A673 (cell line): ENCODE data around the gene ASH1L. TPM values are rescaled to one million over a fixed set of nuclear protein-coding genes. Genes with fewer than 3 reads are reported as not detected.

Experiments
- BruUV-seq: library from RNA; stranded (reverse); fragments of 400-500 nt; replicated peaks from 2 replicates; lab custom pipeline; 2021; lab: Mats Ljungman, UMichigan
- CTCF ChIA-PET: fragments of 300-600 bp; sonication (Branson Sonifier 250); formaldehyde crosslinking; loops from one replicate; lab custom pipeline; 2022; ENCODE audit warnings: antibody characterized with exemption; lab: Charles Lee
- POLR2A ChIA-PET: fragments of 300-600 bp; sonication (Branson Sonifier 250); formaldehyde crosslinking; loops from one replicate; lab custom pipeline; 2022; ENCODE audit warnings: antibody characterized with exemption; ENCODE audit not compliant: low non-redundant PET; lab: Charles Lee
- DNase-seq: peaks from one replicate; pipeline ENCODE4 v3.0.0-alpha.2; 2015; ENCODE audit warnings: low spot score
- H3K27ac ChIP-seq: fragments of 200-600 bp; sonication (generic); 2 replicates; pipeline ENCODE4 v1.5.1; 2016; ENCODE audit warnings: mixed run types, low read depth, mild to moderate bottlenecking, mixed read lengths, antibody characterized with exemption, low read length; ENCODE audit not compliant: poor library complexity, severe bottlenecking
- H3K27me3 ChIP-seq: fragments of 200-600 bp; sonication (generic); replicated peaks from 2 replicates; pipeline ENCODE4 v1.6.1; 2017; ENCODE audit warnings: mixed run types, low read depth, mild to moderate bottlenecking, mixed read lengths, antibody characterized with exemption, low read length; ENCODE audit not compliant: insufficient read depth, poor library complexity
- H3K36me3 ChIP-seq: fragments of 200-600 bp; sonication (generic); 2 replicates; pipeline ENCODE4 v1.6.1; 2016; ENCODE audit warnings: mixed run types, mild to moderate bottlenecking, mixed read lengths, antibody characterized with exemption, low read length; ENCODE audit not compliant: insufficient read depth, poor library complexity, severe bottlenecking
- H3K4me1 ChIP-seq: fragments of 200-600 bp; sonication (generic); 2 replicates; pipeline ENCODE4 v1.6.1; 2017; ENCODE audit warnings: mixed run types, mild to moderate bottlenecking, mixed read lengths, antibody characterized with exemption, low read length; ENCODE audit not compliant: insufficient read depth, poor library complexity, severe bottlenecking
- H3K4me3 ChIP-seq: fragments of 200-600 bp; sonication (generic); 2 replicates; pipeline ENCODE4 v1.5.1; 2016; ENCODE audit warnings: low read depth, mixed run types, mild to moderate bottlenecking, mixed read lengths, low read length; ENCODE audit not compliant: poor library complexity, severe bottlenecking
- H3K9me3 ChIP-seq: fragments of 200-600 bp; sonication (generic); 2 replicates; pipeline ENCODE4 v1.6.1; 2016; ENCODE audit warnings: mixed run types, low read depth, mild to moderate bottlenecking, mixed read lengths, antibody characterized with exemption, low read length; ENCODE audit not compliant: poor library complexity, severe bottlenecking
- EZH2 ChIP-seq: fragments of 200-600 bp; sonication (generic); IDR thresholded peaks from 2 replicates; pipeline ENCODE4 v1.6.1; 2017; ENCODE audit warnings: borderline replicate concordance, low read depth, mild to moderate bottlenecking, mixed read lengths, antibody characterized with exemption, low read length; ENCODE audit not compliant: poor library complexity, severe bottlenecking
- intact Hi-C: fragments of 100-400 bp; cut with micrococcal nuclease; formaldehyde crosslinking; loops from one replicate; pipeline ENCODE4 v1.10.0; 2022; ENCODE audit not compliant: unreplicated experiment
- total RNA-seq: library from RNA; stranded (reverse); gene quantifications from 2 replicates; pipeline ENCODE4 v1.2.3, GENCODE V29; 2021
- TF ChIP-seq, protein P1 (sequence below): fragments of 300-800, 200-600 bp; sonication (generic); conservative IDR thresholded peaks from 2 replicates; pipeline ENCODE4 v1.5.1; 2017; ENCODE audit warnings: low read depth, mild to moderate bottlenecking, antibody characterized with exemption, low read length, moderate library complexity, mixed read lengths

The ASH1L gene
- total RNA-seq, 1 experiment from 2014 or later: 49.6 TPM

DNA sequence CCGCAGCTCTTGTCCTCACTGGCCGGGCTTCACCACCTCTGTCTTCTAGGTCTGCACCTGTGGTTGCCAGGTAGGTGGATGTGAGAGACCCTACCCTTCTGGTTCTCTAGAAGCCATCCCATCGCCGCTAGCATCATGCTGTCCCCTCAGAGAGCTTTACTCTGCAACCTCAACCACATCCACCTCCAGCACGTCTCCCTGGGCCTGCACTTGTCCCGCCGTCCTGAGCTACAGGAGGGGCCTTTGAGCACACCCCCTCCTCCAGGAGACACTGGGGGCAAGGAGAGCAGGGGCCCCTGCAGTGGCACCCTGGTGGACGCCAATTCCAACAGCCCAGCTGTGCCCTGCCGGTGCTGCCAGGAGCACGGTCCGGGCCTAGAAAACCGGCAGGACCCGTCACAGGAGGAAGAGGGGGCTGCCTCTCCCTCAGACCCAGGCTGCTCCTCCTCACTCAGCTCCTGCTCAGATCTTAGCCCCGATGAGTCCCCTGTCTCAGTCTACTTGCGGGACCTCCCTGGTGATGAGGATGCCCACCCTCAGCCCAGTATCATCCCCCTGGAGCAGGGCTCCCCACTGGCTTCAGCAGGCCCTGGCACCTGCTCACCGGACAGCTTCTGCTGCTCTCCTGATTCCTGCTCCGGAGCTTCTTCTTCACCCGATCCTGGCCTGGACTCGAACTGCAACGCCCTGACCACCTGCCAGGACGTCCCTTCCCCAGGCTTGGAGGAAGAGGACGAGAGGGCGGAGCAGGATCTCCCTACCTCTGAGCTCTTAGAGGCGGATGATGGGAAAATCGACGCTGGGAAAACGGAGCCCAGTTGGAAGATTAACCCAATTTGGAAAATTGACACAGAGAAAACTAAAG, 240.7 kb downstream of the ASH1L start:
- ChIA-PET CTCF (interaction anchor here (0.5 to 2.7 kb wide), 6 partner anchors 47 to 771 kb away, joined by 4 to 28 read pairs (median 4); partner anchors contain the start of gene CLK2), POLR2A (no interaction called here)
- H3K4me1 ChIP-seq: peaks cover 27% of the 10 kb centered on the region
- no peaks in the 10 kb centered on the region for H3K9me3 ChIP-seq
- DNase-seq: no peak
- no TSS peak for BruUV-seq
- H3K27me3 ChIP-seq: no peaks in the 10 kb centered on the region
- TF ChIP-seq, protein P1, sequence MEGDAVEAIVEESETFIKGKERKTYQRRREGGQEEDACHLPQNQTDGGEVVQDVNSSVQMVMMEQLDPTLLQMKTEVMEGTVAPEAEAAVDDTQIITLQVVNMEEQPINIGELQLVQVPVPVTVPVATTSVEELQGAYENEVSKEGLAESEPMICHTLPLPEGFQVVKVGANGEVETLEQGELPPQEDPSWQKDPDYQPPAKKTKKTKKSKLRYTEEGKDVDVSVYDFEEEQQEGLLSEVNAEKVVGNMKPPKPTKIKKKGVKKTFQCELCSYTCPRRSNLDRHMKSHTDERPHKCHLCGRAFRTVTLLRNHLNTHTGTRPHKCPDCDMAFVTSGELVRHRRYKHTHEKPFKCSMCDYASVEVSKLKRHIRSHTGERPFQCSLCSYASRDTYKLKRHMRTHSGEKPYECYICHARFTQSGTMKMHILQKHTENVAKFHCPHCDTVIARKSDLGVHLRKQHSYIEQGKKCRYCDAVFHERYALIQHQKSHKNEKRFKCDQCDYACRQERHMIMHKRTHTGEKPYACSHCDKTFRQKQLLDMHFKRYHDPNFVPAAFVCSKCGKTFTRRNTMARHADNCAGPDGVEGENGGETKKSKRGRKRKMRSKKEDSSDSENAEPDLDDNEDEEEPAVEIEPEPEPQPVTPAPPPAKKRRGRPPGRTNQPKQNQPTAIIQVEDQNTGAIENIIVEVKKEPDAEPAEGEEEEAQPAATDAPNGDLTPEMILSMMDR: no peak
- TF ChIP-seq EZH2: no peak
- peaks cover 33% of the 10 kb centered on the region for H3K36me3 ChIP-seq
- H3K4me3 ChIP-seq: peak overlapping the region; percentile 68
- intact Hi-C loops: loop anchor here (2.0 to 10.0 kb wide), 5 partner anchors 45 to 273 kb away; partner anchors contain the start of genes ASH1L, HCN3, KRTCAP2 and MTX1
- H3K27ac ChIP-seq: no peak overlapping the region

GRCh38 chr1:155320661-155321617, 241.7 kb downstream of the ASH1L start, which contains the start of gene RUSC1:
Gene RUSC1, plus strand, starts transcription at chr1:155320894. Its CDS starts 880 bp downstream, at chr1:155321774.
- Histone ChIP-seq H3K4me1 (peaks cover 27% of the 10 kb centered on the region), H3K27ac (peak within 1 kb of the TSS; percentile 53), H3K9me3 (no peaks in the 10 kb centered on the region), H3K36me3 (peaks cover 42% of the 10 kb centered on the region), H3K27me3 (no peaks in the 10 kb centered on the region), H3K4me3 (peak within 1 kb of the TSS; percentile 54)
- TF ChIP-seq, protein P1: no peak
- CTCF ChIA-PET: interaction anchor here (1.3 kb wide), 1 partner anchor 70 kb away, joined by 4 read pairs; no protein-coding TSS in a partner anchor
- POLR2A ChIA-PET: no interaction called here
- DNase-seq: peak; percentile 84
- BruUV-seq: no TSS peak
- intact Hi-C loops: loop anchor here (1.0 to 10.0 kb wide), 5 partner anchors 71 to 274 kb away; partner anchors contain the start of genes ASH1L, KRTCAP2, MTX1 and THBS3

DNA sequence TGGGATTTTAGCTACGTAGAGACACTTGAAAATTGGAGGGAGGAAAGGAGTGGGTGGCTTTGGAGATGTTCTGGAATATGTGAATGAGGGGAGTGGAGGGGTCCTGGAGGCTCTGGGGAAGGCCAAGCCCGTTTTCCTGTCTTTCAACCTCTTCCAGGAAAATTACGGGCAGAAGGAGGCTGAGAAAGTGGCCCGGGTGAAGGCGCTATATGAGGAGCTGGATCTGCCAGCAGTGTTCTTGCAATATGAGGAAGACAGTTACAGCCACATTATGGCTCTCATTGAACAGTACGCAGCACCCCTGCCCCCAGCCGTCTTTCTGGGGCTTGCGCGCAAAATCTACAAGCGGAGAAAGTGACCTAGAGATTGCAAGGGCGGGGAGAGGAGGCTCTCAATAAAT, 242.4 kb downstream of the ASH1L start:
- CTCF ChIA-PET: interaction anchor here (0.6 to 1.3 kb wide), 2 partner anchors 21 to 69 kb away, joined by 4 to 11 read pairs; no protein-coding TSS in a partner anchor
- Histone ChIP-seq H3K4me3 (peak overlapping the region; percentile 54), H3K36me3 (peaks cover 43% of the 10 kb centered on the region), H3K9me3 (no peaks in the 10 kb centered on the region), H3K27me3 (no peaks in the 10 kb centered on the region), H3K27ac (peak overlapping the region; percentile 53), H3K4me1 (peaks cover 23% of the 10 kb centered on the region)
- DNase-seq: no peak
- POLR2A ChIA-PET: no interaction called here
- BruUV-seq: TSS peak; percentile 15
- intact Hi-C loops: loop anchor here (1.0 to 10.0 kb wide), 5 partner anchors 70 to 275 kb away; partner anchors contain the start of genes ASH1L, KRTCAP2, MTX1 and THBS3
- TF ChIP-seq, protein P1: no peak
- no peak for TF ChIP-seq EZH2
